ENCODE data around the gene SRGAP1. TPM values are rescaled to one million over a fixed set of nuclear protein-coding genes. Genes with fewer than 3 reads are reported as not detected.

SRGAP1 gene
- total RNA-seq, 1 experiment from 2014 or later, result 26.8 TPM

DNA sequence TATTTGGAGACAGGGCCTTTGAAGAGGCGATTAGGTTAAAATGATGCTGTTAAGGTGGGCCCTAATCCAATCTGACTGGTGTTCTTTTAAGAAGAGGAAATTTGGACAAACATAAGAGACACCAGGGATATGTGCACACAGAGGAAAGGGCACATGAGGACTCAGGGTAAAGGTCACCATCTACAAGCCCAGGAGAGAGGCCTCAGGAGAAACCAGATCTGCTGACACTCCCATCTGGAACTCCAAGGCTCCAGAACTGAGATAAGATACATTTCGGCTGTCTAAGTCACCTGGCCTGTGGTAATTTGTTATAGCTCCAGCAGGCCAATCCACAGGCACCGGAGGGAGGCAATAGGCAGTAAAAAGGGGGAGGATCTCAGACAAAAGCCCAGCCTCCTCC is 329.0 kb downstream of the SRGAP1 start:
- H3K27ac ChIP-seq (ENCODE audit: low read length), result no peak overlapping the region; the same call in 1 of the 2 replicates
- no TSS peak for BruUV-seq (replicated peaks)
- CTCF ChIA-PET, result no interaction called here
- H3K4me1 ChIP-seq (ENCODE audit: control insufficient read depth, insufficient read depth, low read length), result no peaks in the 10 kb centered on the region
- H3K36me3 ChIP-seq (ENCODE audit: control insufficient read depth, insufficient read depth, low read length), result no peaks in the 10 kb centered on the region
- no peak overlapping the region for H3K4me3 ChIP-seq (ENCODE audit: low read depth in 2 of 2, low read length in 2 of 2)
- no peak for TF ChIP-seq POLR2AphosphoS5 (IDR thresholded peaks at IDR 0.05; ENCODE audit: low read depth, low read length)
- TF ChIP-seq, protein P1, sequence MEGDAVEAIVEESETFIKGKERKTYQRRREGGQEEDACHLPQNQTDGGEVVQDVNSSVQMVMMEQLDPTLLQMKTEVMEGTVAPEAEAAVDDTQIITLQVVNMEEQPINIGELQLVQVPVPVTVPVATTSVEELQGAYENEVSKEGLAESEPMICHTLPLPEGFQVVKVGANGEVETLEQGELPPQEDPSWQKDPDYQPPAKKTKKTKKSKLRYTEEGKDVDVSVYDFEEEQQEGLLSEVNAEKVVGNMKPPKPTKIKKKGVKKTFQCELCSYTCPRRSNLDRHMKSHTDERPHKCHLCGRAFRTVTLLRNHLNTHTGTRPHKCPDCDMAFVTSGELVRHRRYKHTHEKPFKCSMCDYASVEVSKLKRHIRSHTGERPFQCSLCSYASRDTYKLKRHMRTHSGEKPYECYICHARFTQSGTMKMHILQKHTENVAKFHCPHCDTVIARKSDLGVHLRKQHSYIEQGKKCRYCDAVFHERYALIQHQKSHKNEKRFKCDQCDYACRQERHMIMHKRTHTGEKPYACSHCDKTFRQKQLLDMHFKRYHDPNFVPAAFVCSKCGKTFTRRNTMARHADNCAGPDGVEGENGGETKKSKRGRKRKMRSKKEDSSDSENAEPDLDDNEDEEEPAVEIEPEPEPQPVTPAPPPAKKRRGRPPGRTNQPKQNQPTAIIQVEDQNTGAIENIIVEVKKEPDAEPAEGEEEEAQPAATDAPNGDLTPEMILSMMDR (IDR thresholded peaks at IDR 0.05), result no peak
- TF ChIP-seq TCF7L2 (IDR thresholded peaks at IDR 0.05; ENCODE audit: low read depth, low read length), result no peak
- TF ChIP-seq, protein P2, sequence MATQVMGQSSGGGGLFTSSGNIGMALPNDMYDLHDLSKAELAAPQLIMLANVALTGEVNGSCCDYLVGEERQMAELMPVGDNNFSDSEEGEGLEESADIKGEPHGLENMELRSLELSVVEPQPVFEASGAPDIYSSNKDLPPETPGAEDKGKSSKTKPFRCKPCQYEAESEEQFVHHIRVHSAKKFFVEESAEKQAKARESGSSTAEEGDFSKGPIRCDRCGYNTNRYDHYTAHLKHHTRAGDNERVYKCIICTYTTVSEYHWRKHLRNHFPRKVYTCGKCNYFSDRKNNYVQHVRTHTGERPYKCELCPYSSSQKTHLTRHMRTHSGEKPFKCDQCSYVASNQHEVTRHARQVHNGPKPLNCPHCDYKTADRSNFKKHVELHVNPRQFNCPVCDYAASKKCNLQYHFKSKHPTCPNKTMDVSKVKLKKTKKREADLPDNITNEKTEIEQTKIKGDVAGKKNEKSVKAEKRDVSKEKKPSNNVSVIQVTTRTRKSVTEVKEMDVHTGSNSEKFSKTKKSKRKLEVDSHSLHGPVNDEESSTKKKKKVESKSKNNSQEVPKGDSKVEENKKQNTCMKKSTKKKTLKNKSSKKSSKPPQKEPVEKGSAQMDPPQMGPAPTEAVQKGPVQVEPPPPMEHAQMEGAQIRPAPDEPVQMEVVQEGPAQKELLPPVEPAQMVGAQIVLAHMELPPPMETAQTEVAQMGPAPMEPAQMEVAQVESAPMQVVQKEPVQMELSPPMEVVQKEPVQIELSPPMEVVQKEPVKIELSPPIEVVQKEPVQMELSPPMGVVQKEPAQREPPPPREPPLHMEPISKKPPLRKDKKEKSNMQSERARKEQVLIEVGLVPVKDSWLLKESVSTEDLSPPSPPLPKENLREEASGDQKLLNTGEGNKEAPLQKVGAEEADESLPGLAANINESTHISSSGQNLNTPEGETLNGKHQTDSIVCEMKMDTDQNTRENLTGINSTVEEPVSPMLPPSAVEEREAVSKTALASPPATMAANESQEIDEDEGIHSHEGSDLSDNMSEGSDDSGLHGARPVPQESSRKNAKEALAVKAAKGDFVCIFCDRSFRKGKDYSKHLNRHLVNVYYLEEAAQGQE (IDR thresholded peaks at IDR 0.05; ENCODE audit: insufficient read depth in 1 of 2, low read depth in 2 of 2, low read length in 1 of 2), result no peak
- TF ChIP-seq SIN3A (IDR thresholded peaks at IDR 0.05; ENCODE audit: borderline replicate concordance, insufficient read depth, low read depth, low read length), result no peak
- in situ Hi-C loops (cut with HindIII; ENCODE audit: low pct_unique_long_range_greater_than_20kb, low sequenced_read_pairs) (no loop called here), intact Hi-C loops (cut with micrococcal nuclease; ENCODE audit: unreplicated experiment) (no loop called here)
- ATAC-seq (no peak), DNase-seq (ENCODE audit: low read depth, low spot score) (no peak)
- no peaks in the 10 kb centered on the region for H3K9me3 ChIP-seq (ENCODE audit: control insufficient read depth, insufficient read depth, low read depth, low read length)
- POLR2A ChIA-PET, result no interaction called here
- H3K27me3 ChIP-seq (ENCODE audit: control insufficient read depth, insufficient read depth, low read length), result no peaks in the 10 kb centered on the region

DNA sequence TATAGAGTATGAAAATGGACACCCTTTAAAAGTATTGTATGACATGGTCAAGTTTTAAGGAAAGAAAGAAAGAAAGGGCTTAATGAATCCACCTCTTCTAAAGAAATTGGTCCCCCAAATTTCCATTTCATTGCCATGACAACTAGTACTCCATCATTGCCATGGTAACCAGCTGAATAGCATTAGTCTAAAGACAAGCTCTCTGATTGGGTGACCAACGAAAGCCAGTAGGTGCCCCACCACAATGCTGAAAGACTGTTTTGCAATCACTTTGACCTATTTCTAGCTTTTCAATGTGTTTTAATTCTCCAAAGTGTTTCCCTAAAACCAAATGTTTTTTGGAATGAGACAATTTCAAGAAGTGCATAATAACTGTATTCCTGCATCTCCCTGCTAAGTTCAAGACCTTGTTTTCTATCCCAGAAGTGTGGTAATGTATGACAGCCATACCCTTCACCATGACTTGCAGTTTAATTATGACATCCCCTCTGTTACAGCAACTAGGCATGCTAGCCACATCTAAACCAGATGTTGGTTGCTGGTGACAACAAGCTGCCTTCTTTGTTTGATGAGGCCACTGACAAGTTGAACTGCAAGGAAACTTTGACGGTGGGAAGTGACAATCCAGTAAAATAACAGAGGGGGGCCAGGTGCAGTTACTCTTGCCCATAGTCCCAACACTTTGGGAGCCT is 330.9 kb downstream of the SRGAP1 start:
- ATAC-seq (no peak), DNase-seq (ENCODE audit: low read depth, low spot score) (no peak)
- intact Hi-C loops (cut with micrococcal nuclease; ENCODE audit: unreplicated experiment) (no loop called here), in situ Hi-C loops (cut with HindIII; ENCODE audit: low pct_unique_long_range_greater_than_20kb, low sequenced_read_pairs) (no loop called here)
- no peaks in the 10 kb centered on the region for H3K4me1 ChIP-seq (ENCODE audit: control insufficient read depth, insufficient read depth, low read length)
- POLR2A ChIA-PET, result no interaction called here
- H3K4me3 ChIP-seq (ENCODE audit: low read depth in 2 of 2, low read length in 2 of 2), result no peak overlapping the region
- H3K27me3 ChIP-seq (ENCODE audit: control insufficient read depth, insufficient read depth, low read length), result no peaks in the 10 kb centered on the region
- no peaks in the 10 kb centered on the region for H3K36me3 ChIP-seq (ENCODE audit: control insufficient read depth, insufficient read depth, low read length)
- TF ChIP-seq, protein P1 (IDR thresholded peaks at IDR 0.05), result no peak
- TF ChIP-seq TCF7L2 (IDR thresholded peaks at IDR 0.05; ENCODE audit: low read depth, low read length) (no peak), SIN3A (IDR thresholded peaks at IDR 0.05; ENCODE audit: borderline replicate concordance, insufficient read depth, low read depth, low read length) (no peak), POLR2AphosphoS5 (IDR thresholded peaks at IDR 0.05; ENCODE audit: low read depth, low read length) (no peak)
- TF ChIP-seq, protein P2 (IDR thresholded peaks at IDR 0.05; ENCODE audit: insufficient read depth in 1 of 2, low read depth in 2 of 2, low read length in 1 of 2), result no peak
- no peaks in the 10 kb centered on the region; the same call in 1 of the 2 replicates for H3K9me3 ChIP-seq (ENCODE audit: control insufficient read depth, insufficient read depth, low read depth, low read length)
- BruUV-seq (replicated peaks), result no TSS peak
- H3K27ac ChIP-seq (ENCODE audit: low read length), result no peak overlapping the region
- CTCF ChIA-PET, result no interaction called here
